CD4-positive, alpha-beta T cell treated with Interferon gamma for 1 hour (primary cell): ENCODE measurements around the gene RHOBTB3.

Experiments
- DNase-seq: peaks from one replicate; pipeline ENCODE4 v3.0.0-alpha.2; 2020

RHOBTB3 gene

DNA sequence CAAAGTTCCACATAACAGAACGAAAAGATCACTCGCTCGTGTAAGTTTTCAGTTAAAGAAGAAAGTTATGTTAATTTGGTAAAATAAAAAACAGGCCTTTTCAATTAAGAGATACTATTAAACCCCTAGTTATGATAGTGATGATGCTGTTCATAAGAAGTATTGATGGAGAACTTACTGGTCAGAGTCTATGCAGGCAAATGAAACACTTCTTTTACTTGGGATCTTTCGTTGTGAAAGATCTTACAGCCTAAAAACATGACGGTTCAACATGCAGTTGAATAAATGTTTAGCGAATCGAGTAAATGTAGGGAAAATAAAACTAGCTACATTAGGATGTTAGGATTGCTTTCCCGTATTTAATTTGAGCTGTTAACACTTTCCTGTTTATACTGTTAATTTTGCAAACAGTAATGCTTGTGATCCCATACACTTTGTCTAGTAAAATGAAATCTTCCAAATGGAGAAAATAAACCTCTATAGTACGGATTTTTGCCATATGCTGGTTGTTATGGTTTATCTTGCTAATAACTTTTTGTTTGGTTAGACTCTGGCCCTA is 2.0 kb downstream of the RHOBTB3 start:
- no peak for DNase-seq

DNA sequence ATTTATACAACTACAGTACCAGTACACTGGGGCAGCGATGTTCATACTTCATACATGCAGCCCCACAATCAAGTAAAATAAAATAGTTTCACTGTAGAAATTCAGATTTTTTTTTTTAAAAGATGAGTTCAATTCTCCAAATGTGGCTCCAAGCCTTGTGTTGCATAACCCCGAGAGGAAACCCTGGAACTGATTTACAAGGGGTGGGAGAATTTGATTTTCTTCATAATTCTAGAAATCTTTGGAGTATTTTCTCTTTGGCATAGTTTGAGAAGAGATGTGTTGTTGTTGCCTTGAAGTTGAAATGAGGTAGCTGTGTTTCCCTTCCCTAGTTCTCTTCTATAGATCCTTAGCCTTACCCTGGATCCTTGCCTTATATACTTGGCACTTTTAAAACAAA is 3.1 kb downstream of the RHOBTB3 start:
- no peak for DNase-seq

DNA sequence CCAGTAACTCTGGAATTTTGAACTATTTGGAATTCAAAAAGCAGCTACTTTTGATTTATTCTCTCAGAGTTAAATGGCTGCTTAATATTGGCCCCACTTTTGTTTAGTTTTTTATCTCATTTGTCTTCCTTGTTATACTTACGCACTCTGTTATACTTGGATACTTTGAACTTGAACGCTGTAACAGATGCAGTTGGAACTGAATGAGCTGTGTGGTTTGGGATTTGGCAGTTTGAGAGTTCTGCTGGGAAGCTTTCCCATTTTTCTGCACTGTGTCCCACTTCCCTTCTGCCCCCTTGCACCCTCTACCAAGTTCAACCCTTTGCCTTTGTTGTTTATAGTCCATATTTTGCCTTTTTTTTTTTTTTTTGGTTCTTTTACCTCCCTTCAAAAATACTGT is 3.8 kb downstream of the RHOBTB3 start:
- no peak for DNase-seq

DNA sequence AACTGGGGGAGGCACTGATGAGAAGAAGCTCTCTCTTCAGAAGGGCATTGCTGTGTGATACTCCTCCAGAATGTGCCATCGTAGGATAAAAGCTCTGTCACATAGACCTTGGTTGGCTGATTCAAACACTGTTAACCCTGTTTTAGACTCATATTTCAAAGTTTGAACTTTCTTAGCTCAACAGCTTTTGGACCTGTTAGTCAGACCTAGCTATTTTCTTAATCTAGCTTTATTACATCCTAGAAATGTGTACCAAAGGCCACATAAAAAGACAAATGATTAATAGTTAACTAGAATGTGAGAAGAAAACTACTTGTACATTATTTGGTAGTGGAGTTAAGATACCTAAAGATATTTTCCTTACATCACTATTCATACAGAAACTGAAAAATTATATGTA is 4.3 kb downstream of the RHOBTB3 start:
- no peak for DNase-seq

DNA sequence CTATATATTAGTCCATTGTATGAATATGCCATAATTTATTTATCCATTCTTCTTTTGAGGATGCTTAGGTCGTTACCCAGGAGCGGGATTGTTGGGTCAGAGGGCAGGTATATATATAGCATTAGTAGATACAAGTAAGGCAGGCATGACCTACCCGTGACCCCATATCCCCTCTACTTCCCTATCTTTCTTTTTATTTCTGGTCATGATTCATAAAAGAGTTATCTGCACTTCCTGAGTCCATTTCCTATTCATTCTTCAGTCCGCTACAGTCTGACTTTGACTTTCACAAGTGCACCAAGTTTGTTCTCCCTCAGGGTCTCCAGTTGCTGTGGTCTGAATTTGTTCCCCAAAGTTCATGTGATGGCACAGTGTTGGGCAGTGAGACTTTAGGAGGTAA is 6.9 kb downstream of the RHOBTB3 start:
- DNase-seq: no peak

DNA sequence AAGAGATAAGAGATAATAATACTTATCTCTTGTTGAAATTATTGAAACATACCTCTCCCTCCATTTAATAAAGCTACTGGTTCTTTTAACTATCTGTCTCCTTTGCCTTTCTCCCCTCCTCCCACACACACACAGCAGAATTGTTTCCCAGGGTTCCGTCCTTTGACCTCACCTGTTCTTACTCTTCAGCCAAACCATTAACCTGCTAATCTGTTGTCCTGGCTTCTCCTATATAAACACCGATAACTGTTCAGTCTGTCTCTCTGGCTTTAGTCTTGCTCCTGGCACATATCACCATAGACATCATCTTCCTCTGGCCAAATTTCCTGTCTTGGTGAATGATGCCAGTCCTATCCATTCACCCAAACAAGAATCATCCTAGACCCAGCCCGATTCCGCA is 7.7 kb downstream of the RHOBTB3 start:
- no peak for DNase-seq

DNA sequence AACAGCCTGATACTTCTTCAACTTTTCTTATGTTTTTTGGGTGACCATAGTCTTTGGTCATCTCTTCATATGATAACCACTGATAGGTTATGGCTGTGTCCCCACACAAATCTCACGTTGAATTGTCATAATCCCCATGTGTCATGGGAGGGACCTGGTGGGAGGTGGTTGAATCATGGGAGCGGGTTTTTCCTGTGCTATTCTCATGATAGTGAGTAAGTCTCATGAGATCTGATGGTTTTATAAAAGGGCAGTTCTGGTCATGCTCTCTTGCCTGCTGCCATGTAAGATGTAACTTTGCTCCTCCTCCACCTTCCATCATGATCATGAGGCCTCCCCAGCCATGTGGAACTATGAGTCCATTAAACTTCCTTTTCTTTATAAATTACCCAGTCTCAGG is 8.7 kb downstream of the RHOBTB3 start:
- DNase-seq: no peak

DNA sequence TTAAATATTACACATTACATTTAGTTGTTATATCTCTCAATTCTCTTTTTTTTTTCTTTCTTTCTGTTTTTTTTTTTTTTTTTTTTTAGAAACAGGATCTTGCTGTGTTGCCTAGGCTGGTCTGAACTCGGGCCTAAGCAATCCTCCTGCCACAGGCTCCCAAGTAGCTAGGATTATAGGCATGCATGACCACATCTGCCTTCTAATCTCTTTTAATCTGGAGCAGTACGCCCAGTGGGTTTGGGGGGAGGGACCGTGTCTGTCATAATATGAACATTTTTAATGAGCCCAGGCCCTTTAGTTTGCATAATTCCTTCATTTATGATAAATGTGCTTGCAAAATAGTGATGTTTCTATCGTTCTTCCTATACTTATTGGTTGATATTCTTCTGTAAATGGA is 10.3 kb downstream of the RHOBTB3 start:
- no peak for DNase-seq

DNA sequence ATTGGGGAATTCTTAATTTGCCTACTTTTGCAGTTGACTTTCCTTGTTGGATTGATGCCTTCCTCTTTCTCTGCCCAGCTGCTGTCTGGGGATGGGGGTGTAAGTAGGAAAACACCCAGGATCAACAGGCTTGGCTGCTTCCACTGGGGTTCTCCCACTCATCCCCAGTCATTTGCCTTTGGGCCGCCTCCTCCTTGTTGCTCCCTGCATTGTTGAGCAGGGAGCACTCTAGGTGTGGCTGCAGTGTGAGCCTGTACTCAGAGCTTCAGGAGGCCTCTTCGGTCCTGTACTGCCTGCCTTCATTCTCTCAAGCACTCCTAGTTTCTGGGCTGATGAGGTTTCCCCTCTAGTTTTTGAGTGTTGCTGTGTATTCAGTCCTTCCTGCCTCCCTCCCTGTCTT is 12.1 kb downstream of the RHOBTB3 start:
- no peak for DNase-seq

DNA sequence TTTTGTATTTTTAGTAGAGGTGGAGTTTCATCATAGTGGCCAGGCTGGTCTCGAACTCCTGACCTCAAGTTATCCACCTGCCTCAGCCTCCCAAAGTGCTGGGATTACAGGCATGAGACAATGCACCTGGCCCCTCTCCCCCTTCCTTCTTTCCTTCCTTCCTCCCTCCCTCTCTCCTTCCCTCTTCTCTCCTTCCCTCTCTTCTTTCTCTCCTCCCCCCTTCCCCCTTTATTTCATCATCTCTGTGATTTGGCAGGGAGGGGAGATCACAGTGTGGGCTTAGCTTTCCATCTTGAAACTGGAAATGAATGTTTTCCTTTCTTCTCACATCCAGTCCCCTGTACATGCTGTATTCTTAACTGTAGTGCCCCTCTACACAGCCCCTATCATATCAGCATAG is 12.7 kb downstream of the RHOBTB3 start:
- no peak for DNase-seq

DNA sequence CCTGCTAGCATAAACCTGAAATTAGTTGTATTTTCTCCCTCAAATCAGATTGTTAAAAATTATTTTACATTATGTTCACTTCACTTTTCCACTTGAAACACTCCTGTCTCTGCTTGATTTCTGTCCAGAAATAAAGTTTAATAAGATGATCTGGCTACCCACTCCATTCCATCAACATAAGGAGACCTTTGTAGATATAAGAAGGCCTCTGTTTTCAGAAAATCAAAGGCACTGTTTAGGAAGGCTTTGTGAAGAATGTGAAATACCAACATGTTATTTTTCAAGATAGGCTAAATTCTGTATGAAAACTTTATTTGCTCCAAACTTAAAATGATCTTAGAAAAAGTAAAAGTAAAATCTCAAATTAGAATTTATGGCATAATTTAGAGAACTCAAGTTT is 15.1 kb downstream of the RHOBTB3 start:
- DNase-seq: no peak

DNA sequence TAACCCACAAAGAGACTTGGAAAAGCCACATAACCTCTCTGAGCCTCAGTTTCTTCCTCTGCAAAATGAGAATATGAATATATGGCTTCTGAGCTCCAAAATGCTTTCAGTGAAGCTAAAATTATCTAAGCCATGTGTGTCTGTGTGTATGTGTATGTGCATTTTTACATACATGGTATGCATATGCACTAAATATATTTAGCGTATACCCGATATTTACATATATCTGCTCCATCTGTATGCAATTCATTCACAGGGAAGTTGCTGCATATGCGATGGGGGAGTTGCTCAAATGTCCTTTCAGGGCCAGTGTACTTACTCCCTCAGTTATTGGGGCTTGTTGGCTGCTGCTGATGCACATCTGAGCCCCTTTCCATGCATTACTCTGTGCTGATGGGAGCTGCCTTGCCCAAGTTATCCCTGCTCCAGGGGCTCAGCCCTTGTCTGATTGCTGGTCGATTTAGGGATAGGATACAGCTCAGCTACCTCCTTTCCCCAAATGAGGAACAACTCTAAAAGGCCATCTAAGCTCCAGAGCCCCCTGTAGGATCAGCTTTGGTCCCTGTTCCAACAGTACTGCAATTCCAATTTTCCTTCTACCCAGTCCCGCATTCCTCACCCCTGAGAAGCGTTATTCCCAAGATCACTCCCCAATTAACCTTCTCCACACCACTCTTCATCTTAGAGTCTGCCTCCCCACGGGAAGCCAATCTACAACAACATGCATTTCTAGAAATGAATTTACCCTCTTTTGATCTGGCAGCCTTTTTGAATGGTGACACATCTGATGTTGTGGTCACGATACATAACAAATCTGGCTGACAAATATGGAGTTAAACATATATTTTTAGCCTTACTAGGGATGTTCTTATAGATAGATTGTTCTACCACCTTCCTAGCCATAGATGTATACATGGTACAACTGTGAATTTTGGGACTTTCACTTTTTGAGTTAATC is 15.9 kb downstream of the RHOBTB3 start:
- DNase-seq: no peak

DNA sequence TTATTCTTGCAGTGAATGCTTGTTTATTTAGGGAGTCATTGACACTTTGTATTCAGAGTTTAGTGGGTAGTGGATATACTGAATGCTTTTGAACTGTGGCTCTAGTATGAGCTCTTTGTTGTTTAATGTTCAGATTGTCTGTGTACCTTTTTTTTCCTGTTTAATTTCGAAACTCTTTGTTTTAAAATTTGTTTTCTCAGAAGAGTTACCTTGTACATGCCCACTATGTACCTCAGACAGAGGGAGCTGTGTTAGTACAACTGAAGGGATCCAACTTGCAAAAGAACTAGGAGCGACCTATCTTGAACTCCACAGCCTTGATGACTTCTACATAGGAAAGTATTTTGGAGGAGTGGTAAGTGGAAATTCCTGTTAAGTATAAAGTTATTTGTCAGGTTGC is 17.0 kb downstream of the RHOBTB3 start:
- no peak for DNase-seq

DNA sequence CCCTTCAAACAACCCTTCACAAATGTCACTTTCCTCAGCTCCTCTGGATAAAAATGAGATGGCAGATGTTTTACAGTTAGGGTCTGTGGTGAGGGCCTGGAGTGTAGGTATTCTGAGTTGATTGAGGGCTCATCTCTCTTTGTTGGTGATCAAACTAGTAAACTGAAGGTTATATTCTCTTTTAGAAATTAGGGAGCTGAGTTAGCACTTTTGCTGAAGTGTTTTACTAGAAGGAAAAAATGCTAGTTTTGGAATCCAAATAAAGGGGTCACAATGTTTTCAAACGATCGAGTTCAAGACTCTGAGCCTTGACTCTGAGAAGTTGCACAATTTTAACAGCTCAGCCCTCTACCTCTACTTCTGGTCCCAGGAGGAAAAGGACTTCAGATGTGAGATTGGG is 23.4 kb downstream of the RHOBTB3 start:
- DNase-seq: no peak

DNA sequence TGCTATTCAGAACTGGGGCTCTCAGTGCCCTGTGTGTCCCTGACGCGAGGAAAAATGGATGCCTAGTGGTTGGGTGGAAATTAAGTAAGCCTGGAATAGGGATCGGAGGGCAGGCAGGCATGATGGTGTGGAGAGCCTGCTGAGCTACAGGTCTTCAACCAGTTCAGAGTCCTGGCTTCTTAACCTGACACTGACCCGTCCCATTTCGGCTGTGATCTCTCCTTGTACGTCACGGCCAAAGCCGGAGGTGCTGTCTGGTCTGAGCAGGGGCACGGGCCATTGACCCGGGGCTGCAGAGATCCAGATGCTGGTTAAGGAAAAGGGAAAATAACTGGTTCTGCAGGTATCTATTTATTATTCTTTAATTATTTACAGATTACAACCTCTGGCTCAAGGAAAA is 27.9 kb downstream of the RHOBTB3 start:
- no peak for DNase-seq

DNA sequence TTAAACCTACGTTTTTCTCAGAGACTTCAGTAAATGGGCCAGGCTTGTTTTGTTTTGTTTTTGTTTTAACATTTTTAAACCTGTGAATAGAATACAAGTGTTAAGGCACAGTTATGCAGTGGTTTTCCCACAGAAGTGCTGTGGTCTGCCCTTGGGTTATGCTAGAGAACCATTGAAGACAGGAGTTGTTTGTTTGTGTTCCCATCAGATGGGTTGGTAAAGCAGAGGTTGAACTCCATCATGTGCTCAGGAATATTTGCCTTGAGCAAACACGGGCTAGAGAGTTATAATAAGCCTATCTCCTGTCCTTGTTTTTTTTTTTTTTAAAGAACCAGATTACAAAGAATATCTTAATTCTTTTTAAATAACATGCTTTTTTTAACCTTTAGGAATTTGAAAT is 28.5 kb downstream of the RHOBTB3 start:
- no peak for DNase-seq

DNA sequence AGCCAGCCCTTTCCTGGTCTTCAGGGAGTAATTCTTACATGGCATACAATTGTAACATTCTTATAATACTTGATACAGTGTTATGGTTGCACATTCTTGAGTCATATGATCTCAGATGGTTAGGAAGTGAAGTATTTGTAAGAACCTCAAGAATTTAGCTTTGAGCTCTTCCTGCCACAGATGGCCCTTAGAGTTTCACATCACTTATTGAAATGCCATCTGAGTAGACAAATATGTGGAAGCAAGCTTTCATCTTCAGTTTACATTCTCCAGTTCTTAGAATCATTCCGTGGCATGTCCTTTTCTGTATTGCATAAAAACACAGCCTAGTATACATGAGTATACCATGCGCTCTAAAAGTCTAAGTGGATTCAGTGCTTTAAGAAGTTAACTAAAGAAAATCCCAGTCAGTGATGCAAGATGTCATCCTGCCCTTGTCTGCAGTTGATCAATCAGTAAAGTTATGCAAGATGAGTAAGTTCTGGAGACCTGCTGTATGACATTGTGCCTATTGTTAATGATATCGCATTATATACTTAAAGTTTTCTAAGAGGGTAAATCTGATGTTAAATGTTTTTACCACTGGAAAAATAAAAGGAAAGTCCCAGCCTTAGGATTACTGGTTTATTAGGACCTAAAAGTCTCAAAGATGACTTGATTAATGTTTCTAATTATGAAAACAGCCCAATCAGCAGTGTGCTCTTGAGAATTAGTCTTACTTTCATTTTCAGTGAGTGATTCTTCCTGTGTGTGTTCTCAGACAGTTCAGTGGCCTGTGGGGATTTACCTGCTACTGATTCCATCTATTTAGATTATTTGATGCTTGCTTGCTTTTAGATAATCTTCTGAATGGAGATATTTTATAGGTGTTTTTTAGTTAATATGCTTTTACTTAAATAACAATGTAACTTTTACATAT is 29.4 kb downstream of the RHOBTB3 start:
- no peak for DNase-seq

DNA sequence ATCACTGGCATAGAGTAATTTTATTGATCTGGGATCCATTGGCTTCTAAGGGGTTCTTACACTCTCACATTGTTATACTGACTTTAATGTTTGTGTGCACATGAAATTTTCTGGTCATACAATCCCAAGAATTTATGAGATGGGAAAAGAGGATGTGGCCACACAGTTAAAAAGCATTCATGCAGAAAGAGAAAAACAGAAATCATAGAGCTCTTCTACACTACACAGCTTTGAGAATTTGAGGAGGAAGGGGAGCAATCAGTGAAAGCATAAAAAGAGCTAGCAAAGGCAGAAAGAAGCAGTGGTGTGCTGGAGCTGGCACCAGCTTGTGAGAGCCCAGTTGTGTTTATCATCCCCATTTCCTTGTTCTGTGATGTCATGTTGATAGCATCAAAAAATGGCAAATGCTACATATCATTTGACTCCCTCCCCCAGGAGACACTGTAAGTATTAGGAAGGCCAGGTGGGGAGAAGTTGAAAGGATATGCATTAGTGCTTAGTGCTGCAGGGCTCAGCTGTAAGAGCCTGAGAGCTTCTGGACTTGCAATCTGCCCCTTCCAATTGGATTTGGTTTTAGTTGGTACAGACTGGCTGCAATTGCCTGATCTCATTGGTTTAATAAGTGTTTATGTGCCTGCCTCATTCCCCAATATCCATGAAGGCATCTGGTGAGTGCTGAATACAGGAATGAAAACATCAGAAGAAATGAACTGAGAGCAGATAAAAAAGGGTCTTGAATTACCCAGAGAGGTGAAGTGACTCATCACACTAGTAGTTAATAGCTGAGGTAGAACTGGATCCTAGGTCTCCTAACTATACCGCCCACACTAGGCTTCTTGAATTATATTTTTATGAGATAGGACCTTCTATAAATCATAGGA is 30.9 kb downstream of the RHOBTB3 start:
- no peak for DNase-seq

DNA sequence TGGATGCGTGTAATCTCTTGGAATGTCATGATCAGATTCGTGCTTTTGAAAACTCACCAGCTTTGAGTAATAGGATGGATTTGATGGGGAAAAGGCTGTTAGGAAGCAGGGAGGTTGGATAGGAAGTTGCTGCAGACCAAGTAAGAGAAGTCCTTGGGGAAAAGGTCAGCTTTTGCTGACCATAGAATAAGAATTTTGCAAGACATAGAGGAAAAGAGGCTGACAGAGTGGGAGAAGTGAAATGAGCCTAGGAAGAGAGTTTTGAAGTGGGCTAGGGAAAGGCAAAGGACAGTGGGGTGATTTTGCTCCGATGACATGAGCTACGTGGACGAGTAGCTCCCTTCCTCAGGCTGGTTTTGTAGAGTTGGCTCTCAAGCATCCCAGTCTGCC is 31.5 kb downstream of the RHOBTB3 start:
- DNase-seq: no peak

DNA sequence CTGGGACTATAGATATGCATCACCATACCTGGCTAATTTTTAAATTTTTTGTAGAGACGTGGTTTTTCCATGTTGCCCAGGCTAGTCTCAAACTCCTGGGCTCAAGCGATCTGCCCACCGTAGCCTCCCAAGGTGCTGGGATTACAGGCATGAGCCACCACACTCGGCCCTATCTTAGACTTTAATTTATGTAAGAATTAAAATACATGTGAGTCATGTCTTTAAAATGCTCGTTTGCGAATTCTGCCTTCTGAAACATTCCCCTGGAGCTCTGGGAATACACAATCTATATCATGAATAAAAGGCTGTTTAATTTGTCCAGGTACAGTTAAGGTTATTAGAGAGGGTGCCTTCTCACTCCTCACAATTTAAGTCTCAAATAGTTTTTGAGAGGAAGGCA is 32.8 kb downstream of the RHOBTB3 start:
- no peak for DNase-seq

DNA sequence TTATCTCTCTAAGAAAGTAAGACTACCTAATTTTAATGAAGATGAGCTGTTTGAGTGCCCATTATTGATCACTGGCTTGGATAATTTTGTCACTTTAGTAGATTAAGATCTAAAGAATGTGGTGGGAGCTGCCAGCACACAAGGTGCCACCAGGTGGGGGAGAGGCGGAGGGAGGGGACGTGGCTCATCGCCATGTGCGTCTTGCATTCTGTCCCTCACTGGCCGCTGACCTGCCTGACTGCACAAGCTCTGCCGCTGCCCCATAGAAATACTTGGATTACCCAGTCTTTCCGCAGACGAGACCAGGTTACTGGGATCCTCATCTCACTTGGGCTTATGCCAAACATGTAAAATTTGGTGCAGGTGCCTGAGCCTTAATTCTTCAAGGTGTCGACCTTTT is 37.6 kb downstream of the RHOBTB3 start:
- no peak for DNase-seq

DNA sequence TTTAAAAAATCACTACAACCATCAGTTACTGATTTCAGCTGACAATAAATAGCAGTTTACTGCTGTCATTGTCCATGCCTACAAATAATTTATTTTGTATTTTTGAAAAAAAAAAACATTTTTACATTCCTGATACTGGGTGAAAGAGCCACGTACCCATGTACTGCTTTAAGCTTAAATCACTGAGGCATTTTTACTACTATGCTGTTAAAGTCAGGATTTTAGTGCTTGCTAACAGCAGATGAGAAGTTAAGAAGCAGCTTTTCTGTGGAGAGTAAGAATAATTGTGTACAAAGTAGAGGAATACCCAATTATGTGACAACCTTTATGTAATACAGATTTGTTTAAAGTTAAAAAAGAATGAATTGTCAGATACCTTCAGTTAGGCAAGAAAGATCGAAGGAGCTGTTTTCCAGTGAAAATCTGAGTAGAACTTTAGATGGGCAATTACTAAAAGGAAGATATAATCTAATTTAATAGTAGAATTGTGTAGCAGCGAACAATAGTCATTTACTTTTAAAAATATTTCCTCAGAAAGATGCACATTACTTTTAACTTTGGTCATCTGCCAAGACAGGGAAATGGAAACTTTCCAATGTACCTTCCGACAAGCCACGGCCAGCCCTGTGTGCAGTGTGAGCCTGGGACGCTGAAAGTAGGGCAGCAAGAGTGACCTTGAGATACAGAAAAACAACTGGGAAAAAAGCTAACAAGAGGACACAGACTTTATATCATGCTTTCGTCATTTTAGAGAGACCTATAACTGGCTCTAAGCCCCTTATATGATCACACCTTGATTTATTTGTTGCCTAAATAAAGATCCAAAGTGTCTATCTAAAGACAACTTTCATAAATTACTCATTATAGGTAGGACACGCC is 39.9 kb downstream of the RHOBTB3 start:
- DNase-seq: no peak
